DND-41 (cell line): ENCODE data around the gene SRPX.
A peak's percentile ranks its signal among the peaks of the same experiment; 100 is the strongest.

Experiments
- ATAC-seq: fragments of 200-7000 bp; cut with Tn5 transposase; 3 replicates; pipeline ENCODE4 v1.9.1; 2021; ENCODE audit warnings: low read depth; ENCODE audit not compliant: insufficient read depth
- DNase-seq: peaks from one replicate; pipeline ENCODE4 v3.0.0-alpha.2; 2020
- H2AFZ ChIP-seq: 2 replicates; pipeline ENCODE4 v1.6.0; 2012; ENCODE audit warnings: low read depth, low read length
- H3K27ac ChIP-seq: 2 replicates; pipeline ENCODE4 v1.5.1; 2012; ENCODE audit warnings: low read length, inconsistent platforms
- H3K27me3 ChIP-seq: fragments of 200-600 bp; sonication (generic); 2 replicates; pipeline ENCODE4 v1.6.0; 2012; ENCODE audit warnings: low read length, mild to moderate bottlenecking, inconsistent platforms; ENCODE audit not compliant: insufficient read depth, poor library complexity
- H3K36me3 ChIP-seq: 2 replicates; pipeline ENCODE4 v1.5.1; 2012; ENCODE audit warnings: low read length, inconsistent platforms; ENCODE audit not compliant: insufficient read depth
- H3K4me1 ChIP-seq: 2 replicates; pipeline ENCODE4 v1.5.1; 2012; ENCODE audit warnings: mild to moderate bottlenecking, low read length; ENCODE audit not compliant: insufficient read depth
- H3K4me2 ChIP-seq: 2 replicates; pipeline ENCODE4 v1.6.0; 2012; ENCODE audit warnings: mild to moderate bottlenecking, moderate library complexity, low read length, inconsistent platforms; ENCODE audit not compliant: insufficient read depth
- H3K4me3 ChIP-seq, 2 experiments: fragments of 200-600 bp in 1 of 2; shearing (Covaris generic) in 1 of 2; 2 replicates each; pipeline ENCODE4 v1.5.1; 2012 to 2016; ENCODE audit warnings: inconsistent platforms in 2 of 2, low read length in 2 of 2, mild to moderate bottlenecking in 2 of 2, low read depth in 1 of 2, moderate library complexity in 1 of 2
- H3K79me2 ChIP-seq: 2 replicates; pipeline ENCODE4 v1.6.0; 2012; ENCODE audit warnings: low read length, inconsistent platforms; ENCODE audit not compliant: insufficient read depth
- H3K9ac ChIP-seq: 2 replicates; pipeline ENCODE4 v1.6.0; 2012; ENCODE audit warnings: low read depth, mild to moderate bottlenecking, inconsistent platforms, low read length, moderate library complexity
- H3K9me3 ChIP-seq: 2 replicates; pipeline ENCODE4 v1.5.1; 2012; ENCODE audit warnings: low read length, moderate library complexity, mild to moderate bottlenecking, inconsistent platforms; ENCODE audit not compliant: insufficient read depth, severe bottlenecking
- H4K20me1 ChIP-seq: 2 replicates; pipeline ENCODE4 v1.6.0; 2012; ENCODE audit warnings: low read length; ENCODE audit not compliant: insufficient read depth
- CTCF ChIP-seq: IDR thresholded peaks from 2 replicates; pipeline ENCODE4 v1.5.1; 2012; ENCODE audit warnings: borderline replicate concordance, low read length, moderate library complexity, mild to moderate bottlenecking; ENCODE audit not compliant: poor library complexity, severe bottlenecking; ENCODE audit errors: extremely low read depth
- EZH2 ChIP-seq: IDR thresholded peaks from 3 replicates; pipeline ENCODE4 v1.6.1; 2012; ENCODE audit warnings: borderline replicate concordance, low read depth, mild to moderate bottlenecking, moderate library complexity, low read length, inconsistent platforms; ENCODE audit not compliant: severe bottlenecking

SRPX gene

GRCh38 chrX:38205039-38205438 is 15.6 kb downstream of the SRPX start:
- Histone ChIP-seq H3K4me2 (no peak overlapping the region), H3K27me3 (no peaks in the 10 kb centered on the region), H3K9me3 (no peaks in the 10 kb centered on the region), H3K36me3 (no peaks in the 10 kb centered on the region), H3K79me2 (no peaks in the 10 kb centered on the region), H4K20me1 (no peaks in the 10 kb centered on the region), H2AFZ (no peak overlapping the region), H3K4me1 (no peaks in the 10 kb centered on the region), H3K9ac (no peak overlapping the region), H3K4me3 (no peak overlapping the region), H3K27ac (no peak overlapping the region)
- TF ChIP-seq CTCF: no peak
- no peak for TF ChIP-seq EZH2
- no peak for ATAC-seq
- DNase-seq: no peak

GRCh38 chrX:38192007-38192810 is 28.5 kb downstream of the SRPX start:
- Histone ChIP-seq H2AFZ (no peak overlapping the region), H3K9ac (no peak overlapping the region), H3K79me2 (no peaks in the 10 kb centered on the region), H3K4me2 (no peak overlapping the region), H3K27ac (no peak overlapping the region), H3K4me3 (no peak overlapping the region), H4K20me1 (no peaks in the 10 kb centered on the region), H3K9me3 (no peaks in the 10 kb centered on the region), H3K27me3 (no peaks in the 10 kb centered on the region), H3K36me3 (no peaks in the 10 kb centered on the region), H3K4me1 (no peaks in the 10 kb centered on the region)
- TF ChIP-seq EZH2: no peak
- TF ChIP-seq CTCF: peak; percentile 55
- peak; percentile 3 for DNase-seq
- 0 out of 3 replicates have a peak, but pooled peaks have one; percentile 33 for ATAC-seq

- Histone ChIP-seq H3K9me3 (no peaks in the 10 kb centered on the region), H3K4me1 (no peaks in the 10 kb centered on the region), H3K9ac (no peak overlapping the region), H3K36me3 (no peaks in the 10 kb centered on the region), H2AFZ (no peak overlapping the region), H3K27me3 (no peaks in the 10 kb centered on the region), H3K79me2 (no peaks in the 10 kb centered on the region), H4K20me1 (no peaks in the 10 kb centered on the region), H3K4me3 (no peak overlapping the region), H3K27ac (no peak overlapping the region), H3K4me2 (no peak overlapping the region)
- no peak for DNase-seq
- no peak for ATAC-seq
- TF ChIP-seq EZH2: no peak
- no peak for TF ChIP-seq CTCF
Observed at GRCh38 chrX:38189431-38190250, 31.0 kb downstream of the SRPX start.
